A549 treated with AZD2906 at 1 μM for 4 hours (cell line): Measurements from ENCODE around the gene STARD3. TPM values are rescaled to one million over a fixed set of nuclear protein-coding genes. Genes with fewer than 3 reads are reported as not detected.

Source experiments
- total RNA-seq: library from RNA; stranded (reverse); fragments of 200-300 nt; extraction: Qiagen RNA extraction; gene quantifications from 5 replicates; pipeline ENCODE4 v1.2.3, GENCODE V29; 2022

The STARD3 gene
- total RNA-seq: 50.2 to 59.9 TPM (median 55.1 TPM) in 5 replicates

GRCh38 chr17:39636927-39637736 is at the start of gene STARD3:
Gene STARD3 (plus strand): TSS chr17:39637144. CDS start chr17:39653532, 16,388 bp downstream.

GRCh38 chr17:39607851-39608130 is 29.2 kb upstream of the STARD3 start, which contains the start of gene NEUROD2:
Gene NEUROD2 (minus strand): TSS chr17:39607920. CDS start chr17:39606599, 1,321 bp downstream.

GRCh38 chr17:39626171-39627046 is 10.5 kb upstream of the STARD3 start, which contains the start of gene PPP1R1B:
Gene PPP1R1B (plus strand): TSS chr17:39626952. CDS start chr17:39627393, 441 bp downstream.

GRCh38 chr17:39664581-39665561 is 27.9 kb downstream of the STARD3 start, which contains the start of gene TCAP:
Gene TCAP (plus strand): TSS chr17:39665349. CDS start chr17:39665360, 11 bp downstream.

GRCh38 chr17:39667945-39668924 is 31.3 kb downstream of the STARD3 start, which contains the start of gene PNMT:
Gene PNMT (plus strand): TSS chr17:39668453. CDS start chr17:39668476, 23 bp downstream.

GRCh38 chr17:39687546-39688474 is 50.9 kb downstream of the STARD3 start, which contains the start of gene PGAP3:
Gene PGAP3 (minus strand): TSS chr17:39688057. CDS start chr17:39688014, 43 bp downstream.

GRCh38 chr17:39699818-39700147 is 62.8 kb downstream of the STARD3 start, which contains the start of gene ERBB2:
Gene ERBB2 (plus strand): TSS chr17:39700064. CDS start chr17:39700239, 175 bp downstream.

Other genes with a start within 250 kb of the STARD3 start
- 6.8 to 8.1 TPM (median 7.6 TPM) in 5 replicates for gene FBXL20, start 235.5 kb upstream of the STARD3 start, total RNA-seq
- gene MED1, start 185.9 kb upstream of the STARD3 start, total RNA-seq: 24.9 to 34.5 TPM (median 28.8 TPM) in 5 replicates
- gene CDK12, start 175.7 kb upstream of the STARD3 start, total RNA-seq: 30.4 to 36.3 TPM (median 32.3 TPM) in 5 replicates
- 0.01 to 0.07 TPM (median 0.01 TPM) in 3 of 5 replicates, not detected in the others for gene NEUROD2, start 29.2 kb upstream of the STARD3 start, total RNA-seq
- 0.06 to 0.18 TPM (median 0.16 TPM) in 5 replicates for gene PPP1R1B, start 10.2 kb upstream of the STARD3 start, total RNA-seq
- gene TCAP, start 28.2 kb downstream of the STARD3 start, total RNA-seq: 0.69 to 1.3 TPM (median 0.82 TPM) in 5 replicates
- gene PNMT, start 31.3 kb downstream of the STARD3 start, total RNA-seq: 0.10 to 0.68 TPM (median 0.63 TPM) in 5 replicates
- gene PGAP3, start 50.9 kb downstream of the STARD3 start, total RNA-seq: 7.7 to 8.6 TPM (median 8.1 TPM) in 5 replicates
- 30.1 to 35.5 TPM (median 32.9 TPM) in 5 replicates for gene ERBB2, start 62.9 kb downstream of the STARD3 start, total RNA-seq
- gene MIEN1, start 93.4 kb downstream of the STARD3 start, total RNA-seq: 86.7 to 95.4 TPM (median 92.1 TPM) in 5 replicates
- gene GRB7, start 100.8 kb downstream of the STARD3 start, total RNA-seq: 2.6 to 6.6 TPM (median 4.6 TPM) in 5 replicates
- gene IKZF3, start 227.2 kb downstream of the STARD3 start, total RNA-seq: not detected in 5 replicates
- gene ZPBP2, start 231.1 kb downstream of the STARD3 start, total RNA-seq: not detected in 5 replicates